Tibial artery (tissue), 4 donors: ENCODE data around the gene XRCC3.
"Not testable (repeated sequence)": the region's sequence is repeated elsewhere in the genome, so short reads cannot be mapped to it uniquely, and the experiment has no call there.

Experiments
- DNase-seq, 2 donors: peaks; one replicate each; pipeline ENCODE4 v3.0.0-alpha.2; 2019
- H3K27ac ChIP-seq, 2 donors: fragments of 200-600 bp; sonication (generic) in 1 of 2; 1 replicate in 1 of 2; 2 replicates in 1 of 2; pipeline ENCODE4 v1.5.1; 2018 to 2019; ENCODE audit warnings: mild to moderate bottlenecking in 1 of 2
- H3K27me3 ChIP-seq, 2 donors: fragments of 200-600 bp; sonication (generic) in 1 of 2; one replicate each; pipeline versions ENCODE4 v1.5.1 to v1.6.0; 2016 to 2019
- H3K36me3 ChIP-seq, 3 donors: fragments of 200-600 bp; sonication (generic) in 2 of 3; one replicate each; pipeline ENCODE4 v1.5.1; 2016 to 2019; ENCODE audit warnings: mild to moderate bottlenecking in 2 of 3
- H3K4me1 ChIP-seq, 4 donors: fragments of 200-600 bp; sonication (generic) in 2 of 4; 1 replicate in 3 of 4; 2 replicates in 1 of 4; pipeline ENCODE4 v1.5.1; 2016 to 2019
- H3K4me3 ChIP-seq, 2 donors: fragments of 200-600 bp; sonication (generic) in 1 of 2; 1 replicate in 1 of 2; 2 replicates in 1 of 2; pipeline ENCODE4 v1.5.1; 2018 to 2019; ENCODE audit warnings: mild to moderate bottlenecking in 2 of 2
- H3K9me3 ChIP-seq, 3 donors: fragments of 200-600 bp; sonication (generic) in 1 of 3; one replicate each; pipeline ENCODE4 v1.5.1; 2016 to 2019
- CTCF ChIP-seq, 2 experiments: fragments of 200-600 bp in 1 of 2; fragments of 450-650 bp in 1 of 2; IDR thresholded peaks; one replicate each; pipeline ENCODE4 v1.5.1; 2017 to 2019; ENCODE audit warnings: antibody characterized with exemption in 2 of 2, mild to moderate bottlenecking in 1 of 2, moderate library complexity in 1 of 2
- intact Hi-C: fragments of 100-400 bp; cut with DNase I; formaldehyde crosslinking; loops from one replicate; pipeline ENCODE4 v1.15.0; 2023; ENCODE audit warnings: low total_unique reads

The XRCC3 gene

GRCh38 chr14:103656756-103657133, 58.5 kb downstream of the XRCC3 start:
- no peak for TF ChIP-seq CTCF (IDR thresholded peaks at IDR 0.05)
- H3K9me3 ChIP-seq = no peaks in the 10 kb centered on the region
- no peak for DNase-seq
- intact Hi-C loops = no loop called here
- no peaks in the 10 kb centered on the region for H3K27me3 ChIP-seq
- peaks cover 65 to 75% (median 67%) of the 10 kb centered on the region in 3 donors for H3K36me3 ChIP-seq
- no peak overlapping the region for H3K27ac ChIP-seq
- peaks cover 0 to 63% (median 31%) of the 10 kb centered on the region in 4 donors for H3K4me1 ChIP-seq
- no peak overlapping the region for H3K4me3 ChIP-seq

- Histone ChIP-seq H3K9me3 (no peaks in the 10 kb centered on the region), H3K27ac (peak overlapping the region in 1 of 2 donors; percentile 1), H3K27me3 (no peaks in the 10 kb centered on the region), H3K4me1 (peaks cover 0 to 69% (median 36%) of the 10 kb centered on the region in 4 donors), H3K4me3 (no peak overlapping the region), H3K36me3 (peaks cover 62 to 69% (median 65%) of the 10 kb centered on the region in 3 donors)
- no peak for TF ChIP-seq CTCF (IDR thresholded peaks at IDR 0.05)
- DNase-seq = no peak
- intact Hi-C loops = no loop called here
These were observed 59.1 kb downstream of the XRCC3 start for GRCh38 chr14:103656031-103656755.

- Histone ChIP-seq H3K9me3 (no peaks in the 10 kb centered on the region), H3K4me3 (no peak overlapping the region), H3K27ac (peak overlapping the region; percentile 9 to 45), H3K36me3 (peaks cover 48 to 53% (median 50%) of the 10 kb centered on the region in 3 donors), H3K4me1 (peaks cover 0 to 80% (median 37%) of the 10 kb centered on the region in 4 donors), H3K27me3 (no peaks in the 10 kb centered on the region)
- intact Hi-C loops = no loop called here
- DNase-seq = no peak
- TF ChIP-seq CTCF (IDR thresholded peaks at IDR 0.05) = no peak
These were observed 60.6 kb downstream of the XRCC3 start for GRCh38 chr14:103654619-103655018.

GRCh38 chr14:103653805-103654204, 61.4 kb downstream of the XRCC3 start:
- Histone ChIP-seq H3K9me3 (no peaks in the 10 kb centered on the region), H3K4me3 (no peak overlapping the region), H3K36me3 (peaks cover 40 to 47% (median 42%) of the 10 kb centered on the region in 3 donors), H3K4me1 (peaks cover 0 to 84% (median 39%) of the 10 kb centered on the region in 4 donors), H3K27ac (peak overlapping the region; percentile 4 to 49), H3K27me3 (no peaks in the 10 kb centered on the region)
- intact Hi-C loops = no loop called here
- DNase-seq = no peak
- TF ChIP-seq CTCF (IDR thresholded peaks at IDR 0.05) = no peak

GRCh38 chr14:103653336-103653735, 61.9 kb downstream of the XRCC3 start:
- DNase-seq = not testable (repeated sequence)

GRCh38 chr14:103652806-103653205, 62.4 kb downstream of the XRCC3 start:
- TF ChIP-seq CTCF (IDR thresholded peaks at IDR 0.05) = no peak
- intact Hi-C loops = no loop called here
- H3K27me3 ChIP-seq = no peaks in the 10 kb centered on the region
- no peak for DNase-seq
- H3K4me1 ChIP-seq = peaks cover 0 to 85% (median 41%) of the 10 kb centered on the region in 4 donors
- peaks cover 32 to 42% (median 32%) of the 10 kb centered on the region in 3 donors for H3K36me3 ChIP-seq
- H3K4me3 ChIP-seq = peak overlapping the region in 1 of 2 donors; percentile 5
- peak overlapping the region; percentile 49 to 52 for H3K27ac ChIP-seq
- no peaks in the 10 kb centered on the region for H3K9me3 ChIP-seq

More at GRCh38 chr14:103653336-103653735, 61.9 kb downstream of the XRCC3 start:
- Histone ChIP-seq H3K27ac (peak overlapping the region; percentile 4 to 49), H3K4me3 (peak overlapping the region in 1 of 2 donors; percentile 5), H3K36me3 (peaks cover 35 to 47% (median 37%) of the 10 kb centered on the region in 3 donors), H3K4me1 (peaks cover 0 to 88% (median 41%) of the 10 kb centered on the region in 4 donors)
- H3K9me3 ChIP-seq, intact Hi-C loops, H3K27me3 ChIP-seq: not testable (repeated sequence)
